ENCODE results near the gene KNOP1.

DNA sequence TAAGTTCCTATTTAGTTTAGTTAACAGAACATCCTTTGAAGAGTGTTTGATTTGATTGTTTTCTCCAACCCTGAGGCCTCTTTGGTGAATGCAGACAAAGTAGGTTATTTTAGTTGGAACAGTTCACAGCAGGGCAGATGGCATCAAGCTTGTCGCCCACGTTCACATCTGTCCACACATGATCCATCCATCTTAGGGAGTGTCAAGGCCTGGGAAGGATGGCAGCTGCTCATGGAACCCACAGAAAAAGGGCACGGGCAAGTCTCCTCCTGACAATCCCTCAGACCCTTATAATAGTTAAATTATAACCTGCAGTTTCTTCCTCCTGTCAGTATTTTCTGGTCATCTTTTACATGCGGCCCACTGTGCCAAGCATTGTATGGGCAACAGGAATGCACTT is 60.2 kb downstream of the KNOP1 start:
- TF ChIP-seq POLR2A (IDR thresholded peaks at IDR 0.05; ENCODE audit: low read length) (no peak), GATA1 (IDR thresholded peaks at IDR 0.05; ENCODE audit: low read depth, low read length) (no peak)

All from erythroblast (primary cell).